GM21529 (cell line): Measurements from ENCODE around the gene PCDHGA9.
A peak's percentile ranks its signal among the peaks of the same experiment; 100 is the strongest.
"Not testable (repeated sequence)": the region's sequence is repeated elsewhere in the genome, so short reads cannot be mapped to it uniquely, and the experiment has no call there.

Experiments used
- ATAC-seq: cut with Tn5 transposase; IDR thresholded peaks from one replicate; pipeline ENCODE4 v1.9.1; 2021; ENCODE audit not compliant: unreplicated experiment

The PCDHGA9 gene

DNA sequence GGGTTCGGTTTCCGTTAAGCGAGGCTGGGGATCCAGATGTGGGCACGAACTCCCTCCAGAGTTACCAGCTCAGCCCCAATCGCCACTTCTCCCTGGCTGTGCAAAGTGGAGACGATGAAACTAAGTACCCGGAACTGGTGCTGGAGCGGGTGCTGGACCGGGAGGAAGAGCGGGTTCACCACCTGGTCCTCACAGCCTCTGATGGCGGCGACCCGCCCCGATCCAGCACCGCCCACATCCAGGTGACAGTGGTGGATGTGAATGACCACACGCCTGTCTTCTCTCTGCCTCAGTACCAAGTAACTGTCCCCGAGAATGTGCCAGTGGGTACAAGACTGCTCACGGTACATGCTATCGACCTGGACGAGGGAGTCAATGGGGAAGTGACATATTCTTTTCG lies 19.2 kb upstream of the PCDHGA9 start:
- ATAC-seq, result no peak

DNA sequence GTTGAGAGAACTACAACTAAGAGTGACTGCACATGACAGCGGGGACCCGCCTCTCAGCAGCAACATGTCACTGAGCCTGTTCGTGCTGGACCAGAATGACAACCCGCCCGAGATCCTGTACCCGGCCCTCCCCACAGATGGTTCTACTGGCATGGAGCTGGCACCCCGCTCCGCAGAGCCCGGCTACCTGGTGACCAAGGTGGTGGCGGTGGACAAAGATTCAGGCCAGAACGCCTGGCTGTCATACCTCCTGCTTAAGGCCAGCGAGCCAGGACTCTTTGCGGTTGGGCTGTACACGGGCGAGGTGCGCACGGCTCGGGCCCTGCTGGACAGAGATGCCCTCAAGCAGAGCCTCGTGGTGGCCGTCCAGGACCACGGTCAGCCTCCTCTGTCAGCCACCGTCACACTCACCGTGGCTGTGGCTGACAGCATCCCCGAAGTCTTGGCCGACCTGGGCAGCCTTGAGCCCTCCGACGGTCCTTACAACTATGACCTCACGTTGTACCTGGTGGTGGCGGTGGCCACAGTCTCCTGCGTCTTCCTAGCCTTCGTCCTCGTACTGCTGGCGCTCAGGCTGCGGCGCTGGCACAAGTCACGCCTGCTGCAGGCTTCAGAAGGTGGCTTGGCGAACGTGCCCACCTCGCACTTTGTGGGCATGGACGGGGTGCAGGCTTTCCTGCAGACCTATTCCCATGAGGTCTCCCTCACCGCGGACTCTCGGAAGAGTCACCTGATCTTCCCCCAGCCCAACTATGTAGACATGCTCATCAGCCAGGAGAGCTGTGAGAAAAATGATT lies 17.9 kb upstream of the PCDHGA9 start:
- ATAC-seq, result no peak

GRCh38 chr5:141387557-141388311 lies 14.8 kb upstream of the PCDHGA9 start, which contains the start of gene PCDHGB4:
TSS of gene PCDHGB4 (plus strand) at chr5:141387698. CDS start at chr5:141387885, 187 bp downstream.
- ATAC-seq, result peak; percentile 89

DNA sequence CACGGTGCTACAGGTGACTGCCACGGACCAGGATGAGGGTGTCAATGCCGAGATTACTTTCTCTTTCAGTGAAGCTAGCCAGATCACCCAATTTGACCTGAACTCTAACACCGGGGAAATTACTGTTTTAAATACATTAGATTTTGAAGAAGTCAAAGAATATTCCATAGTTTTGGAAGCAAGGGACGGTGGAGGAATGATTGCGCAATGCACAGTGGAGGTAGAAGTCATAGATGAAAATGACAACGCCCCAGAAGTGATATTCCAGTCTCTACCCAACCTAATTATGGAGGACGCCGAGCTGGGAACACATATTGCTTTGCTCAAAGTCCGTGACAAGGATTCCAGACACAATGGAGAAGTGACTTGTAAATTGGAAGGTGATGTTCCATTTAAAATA lies 13.9 kb upstream of the PCDHGA9 start:
- no peak for ATAC-seq

- ATAC-seq, result no peak
These were observed 13.2 kb upstream of the PCDHGA9 start for GRCh38 chr5:141389153-141390042.

DNA sequence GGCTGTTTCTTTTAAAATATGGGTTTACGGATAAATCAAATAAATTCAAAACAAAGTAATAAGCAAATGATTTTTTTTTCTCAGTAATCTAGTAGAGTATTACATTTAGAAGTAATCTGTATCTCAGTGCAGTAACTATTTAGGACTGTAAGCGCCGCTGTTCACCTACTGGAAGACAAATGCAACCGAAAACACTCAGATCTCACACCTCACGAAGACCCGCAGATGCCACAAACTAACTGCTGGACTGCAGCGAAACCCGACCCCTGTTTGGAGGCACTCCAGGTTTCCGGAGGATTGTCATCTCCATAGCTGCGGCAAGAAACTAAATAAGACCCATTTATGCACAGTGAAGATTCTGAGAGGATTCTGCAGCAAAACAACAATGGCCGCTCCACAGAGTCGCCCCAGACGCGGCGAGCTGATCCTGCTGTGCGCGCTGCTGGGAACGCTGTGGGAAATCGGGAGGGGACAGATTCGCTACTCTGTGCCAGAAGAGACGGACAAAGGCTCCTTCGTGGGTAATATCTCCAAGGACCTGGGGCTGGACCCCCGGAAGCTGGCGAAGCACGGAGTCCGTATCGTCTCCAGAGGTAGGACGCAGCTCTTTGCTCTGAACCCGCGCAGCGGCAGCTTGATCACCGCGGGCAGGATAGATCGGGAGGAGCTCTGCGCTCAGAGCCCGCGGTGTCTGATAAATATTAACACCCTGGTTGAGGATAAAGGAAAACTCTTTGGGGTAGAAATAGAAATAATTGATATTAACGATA lies 10.0 kb upstream of the PCDHGA9 start, which contains the start of gene PCDHGA8:
PCDHGA8 (plus strand) TSS at position 205 of the 770 bp plus-strand sequence; CDS start at position 386, 181 bp downstream.
- ATAC-seq, result no peak

DNA sequence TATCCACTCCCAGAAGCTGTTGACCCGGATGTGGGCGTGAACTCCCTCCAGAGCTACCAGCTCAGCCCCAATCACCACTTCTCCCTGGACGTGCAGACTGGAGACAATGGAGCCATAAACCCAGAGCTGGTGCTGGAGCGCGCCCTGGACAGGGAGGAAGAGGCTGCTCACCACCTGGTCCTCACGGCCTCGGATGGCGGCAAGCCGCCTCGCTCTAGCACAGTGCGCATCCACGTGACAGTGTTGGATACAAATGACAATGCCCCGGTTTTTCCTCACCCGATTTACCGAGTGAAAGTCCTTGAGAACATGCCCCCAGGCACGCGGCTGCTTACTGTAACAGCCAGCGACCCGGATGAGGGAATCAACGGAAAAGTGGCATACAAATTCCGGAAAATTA lies 9.3 kb upstream of the PCDHGA9 start:
- ATAC-seq, result no peak

- ATAC-seq, result not testable (repeated sequence)
These were observed 8.0 kb upstream of the PCDHGA9 start for GRCh38 chr5:141394401-141395187.

- peak; percentile 94 for ATAC-seq
These were observed 4.6 kb upstream of the PCDHGA9 start, which contains the start of gene PCDHGB5 for GRCh38 chr5:141397756-141398551. TSS of gene PCDHGB5 (plus strand) at chr5:141397947. CDS start at chr5:141398128, 181 bp downstream.

DNA sequence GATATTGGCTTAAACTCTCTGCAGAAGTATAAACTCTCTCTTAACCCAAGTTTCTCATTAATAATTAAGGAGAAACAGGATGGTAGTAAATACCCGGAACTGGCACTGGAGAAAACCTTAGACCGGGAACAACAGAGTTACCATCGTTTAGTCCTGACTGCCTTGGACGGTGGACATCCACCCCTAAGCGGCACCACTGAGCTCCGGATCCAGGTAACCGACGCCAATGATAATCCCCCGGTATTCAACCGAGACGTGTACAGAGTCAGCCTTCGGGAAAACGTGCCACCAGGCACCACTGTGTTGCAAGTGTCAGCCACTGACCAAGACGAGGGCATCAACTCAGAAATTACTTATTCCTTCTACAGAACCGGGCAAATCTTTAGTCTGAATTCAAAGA lies 4.0 kb upstream of the PCDHGA9 start:
- no peak for ATAC-seq

DNA sequence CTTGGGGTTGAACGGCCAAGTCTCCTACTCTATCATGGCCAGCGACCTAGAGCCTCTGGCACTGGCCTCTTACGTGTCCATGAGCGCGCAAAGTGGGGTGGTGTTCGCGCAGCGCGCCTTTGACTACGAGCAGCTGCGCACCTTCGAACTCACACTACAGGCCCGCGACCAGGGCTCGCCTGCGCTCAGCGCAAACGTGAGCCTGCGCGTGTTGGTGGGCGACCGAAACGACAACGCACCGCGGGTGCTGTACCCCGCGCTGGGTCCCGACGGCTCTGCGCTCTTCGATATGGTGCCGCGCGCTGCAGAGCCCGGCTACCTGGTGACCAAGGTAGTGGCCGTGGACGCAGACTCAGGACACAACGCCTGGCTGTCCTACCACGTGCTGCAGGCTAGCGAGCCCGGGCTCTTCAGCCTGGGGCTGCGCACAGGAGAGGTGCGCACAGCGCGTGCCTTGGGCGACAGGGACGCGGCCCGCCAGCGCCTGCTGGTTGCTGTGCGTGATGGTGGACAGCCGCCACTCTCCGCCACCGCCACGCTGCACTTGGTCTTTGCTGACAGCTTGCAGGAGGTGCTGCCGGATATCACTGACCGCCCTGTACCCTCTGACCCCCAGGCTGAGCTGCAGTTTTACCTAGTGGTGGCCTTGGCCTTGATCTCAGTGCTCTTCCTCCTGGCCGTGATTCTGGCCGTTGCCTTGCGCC lies 2.9 kb upstream of the PCDHGA9 start:
- ATAC-seq, result no peak

GRCh38 chr5:141403387-141403786 lies 809 bp downstream of the PCDHGA9 start:
- ATAC-seq, result no peak

- peak; percentile 75 for ATAC-seq
These were observed 5.4 kb downstream of the PCDHGA9 start, which contains the start of gene PCDHGB6 for GRCh38 chr5:141407790-141408505. TSS of gene PCDHGB6 (plus strand) at chr5:141408021. CDS start at chr5:141408203, 182 bp downstream.

GRCh38 chr5:141409598-141410306 lies 7.2 kb downstream of the PCDHGA9 start:
- no peak for ATAC-seq

- ATAC-seq, result no peak
These were observed 9.0 kb downstream of the PCDHGA9 start for GRCh38 chr5:141411575-141411974.

- peak; percentile 68 for ATAC-seq
These were observed 10.4 kb downstream of the PCDHGA9 start, which contains the start of gene PCDHGA10 for GRCh38 chr5:141412854-141413539. TSS of gene PCDHGA10 (plus strand) at chr5:141412987. CDS start at chr5:141413176, 189 bp downstream.
